Activated naive CD8-positive, alpha-beta T cell treated with anti-CD3 and anti-CD28 coated beads, Interleukin-2, amount 50 U/mL, for 24 hours (primary cell): ENCODE measurements around the gene MED9.

Experiments used
- ATAC-seq: fragments of 150-1000 bp; cut with Tn5 transposase; one replicate; pipeline ENCODE4 v1.10.0; 2021
- DNase-seq: peaks from one replicate; pipeline ENCODE4 v3.0.0; 2021
- H3K27ac Mint-ChIP-seq: one replicate; pipeline ENCODE4 v1.8.0; 2021; ENCODE audit warnings: mild to moderate bottlenecking, mixed read lengths
- H3K27me3 Mint-ChIP-seq: one replicate; pipeline ENCODE4 v1.8.0; 2021; ENCODE audit warnings: mixed read lengths
- H3K36me3 Mint-ChIP-seq: one replicate; pipeline ENCODE4 v1.8.0; 2021; ENCODE audit warnings: low read depth, mixed read lengths
- H3K4me1 Mint-ChIP-seq: one replicate; pipeline ENCODE4 v1.8.0; 2021; ENCODE audit warnings: mixed read lengths
- H3K4me3 Mint-ChIP-seq: one replicate; pipeline ENCODE4 v1.8.0; 2021; ENCODE audit warnings: mild to moderate bottlenecking, moderate library complexity, mixed read lengths
- H3K9me3 Mint-ChIP-seq: one replicate; pipeline ENCODE4 v1.8.0; 2021; ENCODE audit warnings: mixed read lengths

The MED9 gene

GRCh38 chr17:17491031-17491471 is 14.3 kb downstream of the MED9 start:
- Mint-ChIP-seq H3K27ac (no peak overlapping the region), H3K4me1 (peaks cover 31% of the 10 kb centered on the region), H3K9me3 (no peaks in the 10 kb centered on the region), H3K27me3 (peaks cover 14% of the 10 kb centered on the region), H3K36me3 (peaks cover 19% of the 10 kb centered on the region), H3K4me3 (no peak overlapping the region)
- no peak for DNase-seq
- ATAC-seq: no peak

GRCh38 chr17:17491546-17491988 is 14.8 kb downstream of the MED9 start:
- ATAC-seq (no peak), DNase-seq (no peak)
- peaks cover 31% of the 10 kb centered on the region for H3K4me1 Mint-ChIP-seq
- no peak overlapping the region for H3K27ac Mint-ChIP-seq
- no peak overlapping the region for H3K4me3 Mint-ChIP-seq
- H3K27me3 Mint-ChIP-seq: peaks cover 14% of the 10 kb centered on the region
- H3K9me3 Mint-ChIP-seq: no peaks in the 10 kb centered on the region
- peaks cover 19% of the 10 kb centered on the region for H3K36me3 Mint-ChIP-seq

DNA sequence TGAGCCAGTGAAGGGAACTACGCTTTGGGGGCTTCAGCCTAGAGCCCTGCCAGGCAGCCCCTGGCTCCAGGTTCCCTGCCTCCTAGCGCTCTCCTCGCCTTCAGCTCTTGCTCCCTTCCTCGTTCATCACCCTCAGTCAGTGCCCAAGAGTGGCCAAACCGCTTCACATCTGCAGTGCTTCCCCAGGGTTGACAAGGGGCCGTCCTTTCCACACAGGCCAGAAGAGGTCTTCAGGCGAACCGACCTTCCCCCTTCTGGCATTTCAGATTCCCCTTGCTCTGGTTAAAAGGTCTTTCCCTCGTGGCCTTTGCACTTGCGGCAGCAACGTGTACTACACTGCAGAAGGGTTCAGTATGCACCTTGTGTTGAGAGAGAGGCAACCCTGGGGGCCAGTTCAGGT is 15.3 kb downstream of the MED9 start:
- no peak for DNase-seq
- no peak overlapping the region for H3K27ac Mint-ChIP-seq
- ATAC-seq: no peak
- peaks cover 16% of the 10 kb centered on the region for H3K36me3 Mint-ChIP-seq
- no peak overlapping the region for H3K4me3 Mint-ChIP-seq
- H3K27me3 Mint-ChIP-seq: peaks cover 14% of the 10 kb centered on the region
- H3K9me3 Mint-ChIP-seq: no peaks in the 10 kb centered on the region
- peaks cover 27% of the 10 kb centered on the region for H3K4me1 Mint-ChIP-seq

- H3K4me1 Mint-ChIP-seq: peaks cover 27% of the 10 kb centered on the region
- no peak overlapping the region for H3K4me3 Mint-ChIP-seq
- H3K27ac Mint-ChIP-seq: no peak overlapping the region
- peaks cover 14% of the 10 kb centered on the region for H3K27me3 Mint-ChIP-seq
- no peaks in the 10 kb centered on the region for H3K9me3 Mint-ChIP-seq
- no peak for ATAC-seq
- peaks cover 12% of the 10 kb centered on the region for H3K36me3 Mint-ChIP-seq
- no peak for DNase-seq
These were observed 15.8 kb downstream of the MED9 start for GRCh38 chr17:17492571-17492970.

DNA sequence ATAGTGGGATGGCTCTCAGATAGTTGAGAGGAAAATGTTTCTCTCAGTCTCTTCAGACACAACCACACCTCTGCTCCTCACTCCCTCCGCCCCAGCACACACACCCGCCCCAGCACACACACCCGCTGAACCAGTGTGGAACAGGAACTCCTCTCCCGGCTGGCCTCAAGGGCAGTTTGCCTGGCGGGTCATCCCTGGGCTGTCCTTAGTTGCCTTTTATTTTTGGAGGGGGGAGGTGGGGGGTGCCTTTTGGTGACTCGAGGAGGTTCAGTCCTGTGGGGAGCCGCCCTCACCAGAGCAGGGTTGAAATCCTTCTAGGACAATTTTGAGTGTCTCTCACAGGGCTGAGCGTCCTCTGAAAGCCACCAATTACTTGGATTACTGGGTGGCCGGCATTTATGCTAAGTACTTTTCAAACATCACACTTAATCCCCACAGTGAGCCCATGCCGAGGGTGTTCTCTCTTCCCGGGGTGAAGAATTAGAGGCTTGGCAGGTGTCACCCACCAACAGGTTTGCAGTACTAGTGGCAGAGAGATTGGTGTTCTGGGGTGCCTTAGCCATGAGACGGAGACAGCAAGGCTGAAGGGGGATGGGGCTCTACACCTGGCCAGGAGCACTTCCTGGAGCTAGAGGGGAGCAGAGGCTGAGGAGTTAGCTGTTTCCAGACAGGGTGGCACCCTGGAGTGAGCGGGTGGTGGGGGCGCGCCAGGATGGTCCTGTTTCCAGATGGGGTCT is 16.6 kb downstream of the MED9 start:
- Mint-ChIP-seq H3K36me3 (peaks cover 7% of the 10 kb centered on the region), H3K4me1 (peaks cover 21% of the 10 kb centered on the region), H3K27ac (peak overlapping the region; percentile 26), H3K9me3 (no peaks in the 10 kb centered on the region), H3K27me3 (peaks cover 14% of the 10 kb centered on the region), H3K4me3 (no peak overlapping the region)
- ATAC-seq (no peak), DNase-seq (no peak)

DNA sequence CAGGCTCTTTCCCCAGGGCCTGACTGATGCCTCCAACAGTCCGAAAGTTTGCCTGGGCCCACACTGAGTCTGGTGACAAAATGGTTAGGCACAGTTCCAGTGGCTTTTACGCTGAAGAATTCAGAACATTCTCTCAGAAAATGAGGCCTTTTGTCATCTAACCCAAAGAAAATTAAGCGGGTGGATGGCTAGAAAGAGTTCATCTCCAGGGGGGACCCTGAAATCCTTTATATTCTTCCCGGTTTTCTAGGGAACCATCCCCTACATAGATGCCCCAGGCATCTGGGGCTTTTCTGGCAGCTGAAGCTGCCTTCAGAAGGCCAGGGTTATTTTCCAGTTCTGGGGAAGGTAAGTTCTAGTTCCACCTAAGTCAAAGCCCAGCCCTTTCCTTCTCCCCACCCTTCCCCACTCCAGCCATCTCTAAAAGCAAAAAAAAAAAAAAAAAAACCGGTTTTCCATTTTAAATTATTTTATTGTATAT is 17.2 kb downstream of the MED9 start:
- H3K4me3 Mint-ChIP-seq: no peak overlapping the region
- no peak for DNase-seq
- no peaks in the 10 kb centered on the region for H3K9me3 Mint-ChIP-seq
- peaks cover 7% of the 10 kb centered on the region for H3K36me3 Mint-ChIP-seq
- H3K27me3 Mint-ChIP-seq: peaks cover 14% of the 10 kb centered on the region
- H3K27ac Mint-ChIP-seq: no peak overlapping the region
- no peak for ATAC-seq
- peaks cover 19% of the 10 kb centered on the region for H3K4me1 Mint-ChIP-seq

- H3K27me3 Mint-ChIP-seq: peaks cover 14% of the 10 kb centered on the region
- H3K36me3 Mint-ChIP-seq: peaks cover 7% of the 10 kb centered on the region
- DNase-seq (no peak), ATAC-seq (no peak)
- H3K9me3 Mint-ChIP-seq: no peaks in the 10 kb centered on the region
- H3K4me1 Mint-ChIP-seq: peaks cover 19% of the 10 kb centered on the region
- no peak overlapping the region for H3K27ac Mint-ChIP-seq
- no peak overlapping the region for H3K4me3 Mint-ChIP-seq
These were observed 17.7 kb downstream of the MED9 start for GRCh38 chr17:17494499-17494869.

DNA sequence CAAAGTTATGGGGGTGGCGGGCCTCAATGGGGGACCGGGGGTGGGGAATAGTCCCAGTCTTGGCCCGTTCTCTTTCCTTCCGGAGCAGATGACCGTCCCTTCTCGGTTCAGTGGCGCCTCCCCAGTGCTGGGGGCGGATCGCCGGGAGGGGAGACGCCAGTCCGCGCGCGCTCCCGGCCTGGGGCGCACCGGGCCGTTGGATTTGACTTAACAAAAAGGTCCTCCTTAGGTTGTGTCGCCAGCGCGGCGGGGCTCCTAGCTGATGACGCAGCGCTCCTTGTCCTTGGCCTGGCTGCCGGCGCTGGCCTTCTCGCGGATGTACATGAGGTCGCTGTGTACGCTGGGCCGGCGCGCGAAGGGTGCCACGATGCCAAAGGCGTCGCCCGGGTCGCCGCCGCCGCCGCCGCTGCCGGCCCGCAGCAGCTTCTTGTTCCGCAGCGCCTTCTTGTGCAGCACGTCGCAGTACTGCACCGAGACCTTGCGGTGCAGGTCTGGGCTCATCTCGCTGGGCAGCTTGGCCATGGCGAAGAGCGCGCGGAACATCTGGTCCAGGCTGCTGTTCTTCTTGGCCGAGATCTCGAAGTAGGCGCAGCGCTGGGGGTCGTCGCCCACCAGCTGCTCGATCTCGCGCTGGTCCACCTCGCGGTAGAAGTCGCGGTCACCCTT is 18.2 kb downstream of the MED9 start:
- H3K4me3 Mint-ChIP-seq: peak overlapping the region; percentile 46
- DNase-seq: peak; percentile 21
- peaks cover 19% of the 10 kb centered on the region for H3K4me1 Mint-ChIP-seq
- peaks cover 14% of the 10 kb centered on the region for H3K27me3 Mint-ChIP-seq
- peak overlapping the region; percentile 1 for H3K27ac Mint-ChIP-seq
- no peaks in the 10 kb centered on the region for H3K9me3 Mint-ChIP-seq
- H3K36me3 Mint-ChIP-seq: peaks cover 7% of the 10 kb centered on the region
- no peak for ATAC-seq

DNA sequence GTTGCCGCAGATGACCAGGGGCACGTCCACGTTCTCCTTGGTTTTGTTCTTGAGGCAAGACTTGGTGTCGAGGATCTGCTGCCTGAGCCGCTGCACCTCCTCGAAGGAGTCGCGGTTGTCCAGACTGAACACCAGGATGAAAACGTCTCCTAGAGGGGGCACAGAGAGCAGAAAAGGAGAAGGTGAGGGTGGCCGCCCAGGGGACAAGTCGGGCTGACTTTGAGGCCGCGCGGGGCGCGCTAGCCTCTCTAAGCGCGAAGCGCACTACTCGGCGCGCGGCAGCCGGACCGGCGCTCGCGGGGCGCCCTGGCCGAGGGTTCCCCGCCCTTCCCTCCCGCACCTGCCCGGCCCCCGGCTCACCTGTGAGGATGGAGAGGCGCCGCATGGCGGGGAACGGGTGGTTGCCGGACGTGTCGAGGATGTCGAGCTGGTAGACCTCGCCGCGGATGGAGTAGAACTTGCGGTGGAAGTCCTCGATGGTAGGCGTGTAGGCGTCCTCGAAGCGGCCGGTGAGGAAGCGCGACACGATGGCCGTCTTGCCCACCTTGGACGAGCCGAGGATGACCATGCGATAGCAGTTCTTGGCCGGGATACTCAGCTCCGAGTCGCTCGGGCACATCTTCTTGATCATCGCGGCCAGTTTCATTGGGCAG is 18.9 kb downstream of the MED9 start:
- peaks cover 14% of the 10 kb centered on the region for H3K27me3 Mint-ChIP-seq
- ATAC-seq (no peak), DNase-seq (peak; percentile 32)
- peaks cover 19% of the 10 kb centered on the region for H3K4me1 Mint-ChIP-seq
- H3K4me3 Mint-ChIP-seq: peak overlapping the region; percentile 46
- H3K27ac Mint-ChIP-seq: peak overlapping the region; percentile 1
- peaks cover 7% of the 10 kb centered on the region for H3K36me3 Mint-ChIP-seq
- H3K9me3 Mint-ChIP-seq: no peaks in the 10 kb centered on the region

DNA sequence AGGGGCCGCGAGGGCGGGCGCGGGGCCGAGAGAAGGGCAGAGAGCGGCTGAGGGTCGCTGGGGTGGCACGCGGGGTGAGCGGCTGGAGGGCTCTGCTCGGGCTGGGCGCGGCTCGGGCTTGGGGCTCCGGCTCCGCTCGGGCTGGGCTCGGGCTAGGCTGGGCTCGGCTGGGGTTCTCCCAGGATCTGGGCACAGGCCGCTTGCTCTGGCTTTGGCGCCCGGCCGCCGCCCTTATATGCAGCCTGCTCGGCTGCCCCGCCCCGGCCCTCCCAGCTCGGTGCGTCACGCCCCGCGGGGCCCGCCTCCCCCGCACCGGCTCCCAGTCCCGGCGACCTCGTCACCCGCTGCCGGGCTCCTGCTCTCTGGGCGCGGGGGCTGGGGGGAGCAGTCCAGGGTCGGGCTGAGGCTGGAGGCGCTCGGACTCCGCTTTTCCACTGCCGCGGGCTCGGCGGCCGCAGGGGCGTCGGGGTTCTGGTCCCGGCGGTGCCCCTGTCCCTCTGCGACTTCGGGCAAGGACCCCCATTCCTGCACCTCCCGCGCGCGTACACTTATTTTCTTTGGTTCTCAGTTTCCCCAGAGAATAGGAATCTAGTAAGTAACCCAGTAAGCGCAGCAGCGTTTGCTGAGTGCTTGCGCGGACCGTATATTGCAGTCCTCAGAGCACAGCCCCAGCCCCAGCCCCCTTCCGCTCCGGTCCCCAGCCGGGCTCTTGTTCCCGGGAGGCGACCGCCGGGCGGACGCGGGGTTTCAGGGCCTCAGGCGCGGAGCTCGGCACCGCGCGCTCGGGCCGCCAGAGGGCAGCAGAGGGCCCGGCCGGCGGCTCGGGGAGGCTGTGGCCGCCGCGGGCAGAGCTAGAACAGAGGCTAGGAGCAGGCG is 19.6 kb downstream of the MED9 start, which contains the start of gene RASD1:
RASD1 (minus strand) TSS at position 207 of the 876 bp plus-strand sequence. CDS start 214 bp downstream, outside the sequence.
- peaks cover 7% of the 10 kb centered on the region for H3K36me3 Mint-ChIP-seq
- peaks cover 19% of the 10 kb centered on the region for H3K4me1 Mint-ChIP-seq
- peak; percentile 84 for ATAC-seq
- H3K27me3 Mint-ChIP-seq: peaks cover 16% of the 10 kb centered on the region
- DNase-seq: peak; percentile 84
- no peaks in the 10 kb centered on the region for H3K9me3 Mint-ChIP-seq
- H3K27ac Mint-ChIP-seq: peak within 1 kb of the TSS; percentile 1
- H3K4me3 Mint-ChIP-seq: peak within 1 kb of the TSS; percentile 65

- DNase-seq (no peak), ATAC-seq (no peak)
- Mint-ChIP-seq H3K9me3 (no peaks in the 10 kb centered on the region), H3K4me1 (peaks cover 19% of the 10 kb centered on the region), H3K27ac (no peak overlapping the region), H3K27me3 (peaks cover 16% of the 10 kb centered on the region), H3K4me3 (no peak overlapping the region), H3K36me3 (peaks cover 4% of the 10 kb centered on the region)
These were observed 20.5 kb downstream of the MED9 start for GRCh38 chr17:17497065-17497844.

GRCh38 chr17:17497845-17498520 is 21.2 kb downstream of the MED9 start:
- Mint-ChIP-seq H3K4me1 (peaks cover 19% of the 10 kb centered on the region), H3K4me3 (no peak overlapping the region), H3K27me3 (peaks cover 16% of the 10 kb centered on the region), H3K36me3 (no peaks in the 10 kb centered on the region), H3K27ac (no peak overlapping the region), H3K9me3 (no peaks in the 10 kb centered on the region)
- DNase-seq (no peak), ATAC-seq (no peak)
